H9 (cell line): ENCODE measurements around the gene MAP6. TPM values are rescaled to one million over a fixed set of nuclear protein-coding genes. Genes with fewer than 3 reads are reported as not detected.

ENCODE experiments used
- DNase-seq: peaks from one replicate; pipeline ENCODE4 v3.0.0-alpha.2; 2017
- H2AFZ ChIP-seq: one replicate; pipeline ENCODE4 v1.6.1; 2013; ENCODE audit warnings: mild to moderate bottlenecking, low read length, control low read depth, moderate library complexity
- H2AK5ac ChIP-seq: 2 replicates; pipeline ENCODE4 v1.6.1; 2013; ENCODE audit warnings: low read length, control low read depth, mixed read lengths; ENCODE audit not compliant: insufficient read length
- H2BK120ac ChIP-seq: one replicate; pipeline ENCODE4 v1.6.1; 2013; ENCODE audit warnings: low read depth, mild to moderate bottlenecking, low read length, control low read depth, inconsistent platforms; ENCODE audit not compliant: poor library complexity, severe bottlenecking
- H2BK12ac ChIP-seq: 2 replicates; pipeline ENCODE4 v1.6.1; 2013; ENCODE audit warnings: low read length, control low read depth, mixed read lengths, low read depth; ENCODE audit not compliant: insufficient read length
- H2BK15ac ChIP-seq: 2 replicates; pipeline ENCODE4 v1.6.1; 2013; ENCODE audit warnings: low read depth, low read length, control low read depth
- H2BK20ac ChIP-seq: one replicate; pipeline ENCODE4 v1.6.1; 2013; ENCODE audit warnings: low read depth, mild to moderate bottlenecking, low read length, control low read depth, inconsistent platforms; ENCODE audit not compliant: poor library complexity, severe bottlenecking
- H2BK5ac ChIP-seq: 2 replicates; pipeline ENCODE4 v1.6.1; 2013; ENCODE audit warnings: low read length, control low read depth, mixed read lengths; ENCODE audit not compliant: insufficient read length
- H3K14ac ChIP-seq: 2 replicates; pipeline ENCODE4 v1.6.1; 2013; ENCODE audit warnings: low read length, control low read depth; ENCODE audit not compliant: insufficient read depth
- H3K18ac ChIP-seq: 2 replicates; pipeline ENCODE4 v1.6.1; 2013; ENCODE audit warnings: low read depth, mild to moderate bottlenecking, mixed read lengths, low read length, control low read depth; ENCODE audit not compliant: insufficient read length
- H3K23ac ChIP-seq: 2 replicates; pipeline ENCODE4 v1.6.1; 2013; ENCODE audit warnings: low read length, control low read depth, mixed read lengths, low read depth; ENCODE audit not compliant: insufficient read length
- H3K23me2 ChIP-seq: 2 replicates; pipeline ENCODE4 v1.6.1; 2013; ENCODE audit warnings: low read depth, mild to moderate bottlenecking, mixed read lengths, low read length, control low read depth; ENCODE audit not compliant: insufficient read length, poor library complexity, severe bottlenecking
- H3K27ac ChIP-seq: 2 replicates; pipeline ENCODE4 v1.5.1; 2013; ENCODE audit warnings: low read length, control low read depth, mixed read lengths, low read depth; ENCODE audit not compliant: insufficient read length
- H3K27me3 ChIP-seq: 2 replicates; pipeline ENCODE4 v1.6.1; 2013; ENCODE audit warnings: low read length, control low read depth, inconsistent platforms; ENCODE audit not compliant: insufficient read depth
- H3K4ac ChIP-seq: 2 replicates; pipeline ENCODE4 v1.6.1; 2013; ENCODE audit warnings: low read depth, mild to moderate bottlenecking, control low read depth, inconsistent platforms, low read length, moderate library complexity
- H3K4me1 ChIP-seq: 2 replicates; pipeline ENCODE4 v1.6.1; 2013; ENCODE audit warnings: low read length, control low read depth, inconsistent platforms; ENCODE audit not compliant: insufficient read depth
- H3K4me2 ChIP-seq: 2 replicates; pipeline ENCODE4 v1.6.1; 2013; ENCODE audit warnings: low read length, control low read depth, mixed read lengths; ENCODE audit not compliant: insufficient read length, insufficient read depth
- H3K56ac ChIP-seq: 2 replicates; pipeline ENCODE4 v1.6.1; 2013; ENCODE audit warnings: low read depth, mild to moderate bottlenecking, mixed read lengths, low read length, control low read depth; ENCODE audit not compliant: insufficient read length
- H3K79me1 ChIP-seq: 2 replicates; pipeline ENCODE4 v1.6.1; 2013; ENCODE audit warnings: low read depth, mild to moderate bottlenecking, moderate library complexity, low read length, control low read depth, inconsistent platforms; ENCODE audit not compliant: insufficient read depth, poor library complexity, severe bottlenecking
- H3K79me2 ChIP-seq: 2 replicates; pipeline ENCODE4 v1.6.1; 2013; ENCODE audit warnings: low read length, control low read depth, inconsistent platforms; ENCODE audit not compliant: insufficient read depth
- H3K9ac ChIP-seq: 2 replicates; pipeline ENCODE4 v1.6.1; 2013; ENCODE audit warnings: low read length, control low read depth, mixed read lengths; ENCODE audit not compliant: insufficient read length; ENCODE audit errors: extremely low read depth
- H3K9me3 ChIP-seq: one replicate; pipeline ENCODE4 v1.6.1; 2013; ENCODE audit warnings: low read depth, low read length, inconsistent platforms; ENCODE audit not compliant: control insufficient read depth
- H3T11ph ChIP-seq: one replicate; pipeline ENCODE4 v1.6.1; 2013; ENCODE audit warnings: mild to moderate bottlenecking, low read length, control low read depth, inconsistent platforms
- H4K20me1 ChIP-seq: one replicate; pipeline ENCODE4 v1.6.1; 2013; ENCODE audit not compliant: control insufficient read depth, insufficient read length, insufficient read depth
- H4K5ac ChIP-seq: 2 replicates; pipeline ENCODE4 v1.6.1; 2013; ENCODE audit warnings: low read depth, mild to moderate bottlenecking, mixed read lengths, low read length, control low read depth; ENCODE audit not compliant: insufficient read length
- H4K8ac ChIP-seq: replicated peaks from 2 replicates; pipeline ENCODE4 v1.6.1; 2013; ENCODE audit warnings: low read length, control low read depth, mixed read lengths, low read depth; ENCODE audit not compliant: insufficient read length
- H4K91ac ChIP-seq: 2 replicates; pipeline ENCODE4 v1.6.1; 2013; ENCODE audit warnings: low read depth, mild to moderate bottlenecking, moderate library complexity, mixed read lengths, low read length, control low read depth; ENCODE audit not compliant: insufficient read length
- H3K27ac Mint-ChIP-seq, 3 experiments: 2 replicates in 2 of 3; 3 replicates in 1 of 3; pipeline ENCODE4 v1.8.0; 2020 to 2021; ENCODE audit warnings: mixed read lengths in 3 of 3, mild to moderate bottlenecking in 1 of 3, moderate library complexity in 1 of 3
- H3K27me3 Mint-ChIP-seq: 2 replicates; pipeline ENCODE4 v1.8.0; 2021; ENCODE audit warnings: low read depth, mild to moderate bottlenecking, moderate library complexity, mixed read lengths
- H3K36me3 Mint-ChIP-seq, 3 experiments: 2 replicates in 2 of 3; 3 replicates in 1 of 3; pipeline ENCODE4 v1.8.0; 2020 to 2021; ENCODE audit warnings: low read depth in 3 of 3, mixed read lengths in 3 of 3; ENCODE audit not compliant: insufficient read depth in 1 of 3
- H3K4me1 Mint-ChIP-seq, 2 experiments: 2 replicates each; pipeline ENCODE4 v1.8.0; 2020; ENCODE audit warnings: mixed read lengths in 2 of 2
- H3K4me3 Mint-ChIP-seq, 2 experiments: 2 replicates in 1 of 2; 3 replicates in 1 of 2; pipeline ENCODE4 v1.8.0; 2020 to 2021; ENCODE audit warnings: mild to moderate bottlenecking in 2 of 2, mixed read lengths in 2 of 2, moderate library complexity in 1 of 2
- H3K9me3 Mint-ChIP-seq, 2 experiments: 2 replicates in 1 of 2; 3 replicates in 1 of 2; pipeline ENCODE4 v1.8.0; 2020; ENCODE audit warnings: mild to moderate bottlenecking in 2 of 2, mixed read lengths in 2 of 2, moderate library complexity in 1 of 2
- WGBS: extraction: QIAGEN DNeasy Blood & Tissue Kit; methylation state at CpG from one replicate; pipeline ENCODE4 v1.1.7; 2013; ENCODE audit warnings: missing lambda C conversion rate, low lambda C conversion rate, mixed read lengths; ENCODE audit not compliant: insufficient read length; ENCODE audit errors: extremely low coverage; 5-methylcytosine and 5-hydroxymethylcytosine counted together
- total RNA-seq: library from RNA; stranded (reverse); gene quantifications from 2 replicates; pipeline ENCODE4 v1.2.1, GENCODE V29; 2021
- TF ChIP-seq, protein P1 (sequence below): fragments of 200-600 bp; sonication (generic); conservative IDR thresholded peaks from 3 replicates; pipeline ENCODE4 v1.8.0; 2021; ENCODE audit warnings: antibody characterized with exemption, mild to moderate bottlenecking

Gene MAP6
- total RNA-seq, 1 experiment from 2014 or later = 0.77 TPM

- no peak overlapping the region for H2BK120ac ChIP-seq
- H4K5ac ChIP-seq = no peak overlapping the region
- no peak overlapping the region for H2BK15ac ChIP-seq
- peaks cover 2% of the 10 kb centered on the region; the same call in 1 of the 2 replicates for H3K27me3 Mint-ChIP-seq
- no peaks in the 10 kb centered on the region for H3K79me1 ChIP-seq
- H3K4me1 Mint-ChIP-seq = peaks cover 10 to 17% of the 10 kb centered on the region in 2 experiments
- no peak overlapping the region for H3K4me2 ChIP-seq
- H2BK12ac ChIP-seq = no peak overlapping the region
- no peak overlapping the region for H3K56ac ChIP-seq
- H3K18ac ChIP-seq = no peak overlapping the region
- H3K9me3 ChIP-seq = no peaks in the 10 kb centered on the region
- H2AK5ac ChIP-seq = no peak overlapping the region
- no peak overlapping the region for H3K23ac ChIP-seq
- no peaks in the 10 kb centered on the region for H3K79me2 ChIP-seq
- H3K4ac ChIP-seq = no peak overlapping the region
- H3K23me2 ChIP-seq = no peaks in the 10 kb centered on the region
- no peak overlapping the region for H3T11ph ChIP-seq
- H3K36me3 Mint-ChIP-seq = no peaks in the 10 kb centered on the region
- H4K20me1 ChIP-seq = peaks cover 2% of the 10 kb centered on the region
- no peak overlapping the region for H4K8ac ChIP-seq
- no peak overlapping the region for H3K14ac ChIP-seq
- DNase-seq = no peak
- H2BK20ac ChIP-seq = no peak overlapping the region
- no peak overlapping the region for H3K9ac ChIP-seq
- no peak overlapping the region for H2BK5ac ChIP-seq
- TF ChIP-seq, protein P1, sequence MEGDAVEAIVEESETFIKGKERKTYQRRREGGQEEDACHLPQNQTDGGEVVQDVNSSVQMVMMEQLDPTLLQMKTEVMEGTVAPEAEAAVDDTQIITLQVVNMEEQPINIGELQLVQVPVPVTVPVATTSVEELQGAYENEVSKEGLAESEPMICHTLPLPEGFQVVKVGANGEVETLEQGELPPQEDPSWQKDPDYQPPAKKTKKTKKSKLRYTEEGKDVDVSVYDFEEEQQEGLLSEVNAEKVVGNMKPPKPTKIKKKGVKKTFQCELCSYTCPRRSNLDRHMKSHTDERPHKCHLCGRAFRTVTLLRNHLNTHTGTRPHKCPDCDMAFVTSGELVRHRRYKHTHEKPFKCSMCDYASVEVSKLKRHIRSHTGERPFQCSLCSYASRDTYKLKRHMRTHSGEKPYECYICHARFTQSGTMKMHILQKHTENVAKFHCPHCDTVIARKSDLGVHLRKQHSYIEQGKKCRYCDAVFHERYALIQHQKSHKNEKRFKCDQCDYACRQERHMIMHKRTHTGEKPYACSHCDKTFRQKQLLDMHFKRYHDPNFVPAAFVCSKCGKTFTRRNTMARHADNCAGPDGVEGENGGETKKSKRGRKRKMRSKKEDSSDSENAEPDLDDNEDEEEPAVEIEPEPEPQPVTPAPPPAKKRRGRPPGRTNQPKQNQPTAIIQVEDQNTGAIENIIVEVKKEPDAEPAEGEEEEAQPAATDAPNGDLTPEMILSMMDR = no peak
- H3K4me1 ChIP-seq = no peaks in the 10 kb centered on the region
- WGBS = no CpG with 5 or more reads among the region's 5 CpGs
- H3K9me3 Mint-ChIP-seq = no peaks in the 10 kb centered on the region
- no peak overlapping the region for H3K27ac ChIP-seq
- H3K27ac Mint-ChIP-seq = peak overlapping the region in 1 of 3 experiments; percentile 85; a peak in 2 of 7 replicates
- no peak overlapping the region for H2AFZ ChIP-seq
- H4K91ac ChIP-seq = no peak overlapping the region
- no peak overlapping the region for H3K4me3 Mint-ChIP-seq
- no peaks in the 10 kb centered on the region for H3K27me3 ChIP-seq
These were observed 52.6 kb downstream of the MAP6 start for GRCh38 chr11:75616281-75616680.
